Vagina (tissue), 2 donors: ENCODE measurements around the gene PSMD8. TPM values are rescaled to one million over a fixed set of nuclear protein-coding genes. Genes with fewer than 3 reads are reported as not detected.

Source experiments
- DNase-seq, 2 donors: peaks; one replicate each; pipeline ENCODE4 v3.0.0-alpha.2; 2017; ENCODE audit errors: extremely low spot score in 2 of 2
- H3K27ac ChIP-seq: fragments of 200-600 bp; sonication (generic); one replicate; pipeline ENCODE4 v1.5.1; 2019
- H3K27me3 ChIP-seq: fragments of 200-600 bp; sonication (generic); one replicate; pipeline ENCODE4 v1.5.1; 2019
- H3K36me3 ChIP-seq, 2 donors: fragments of 200-600 bp; sonication (generic); one replicate each; pipeline ENCODE4 v1.5.1; 2017 to 2019
- H3K4me1 ChIP-seq: fragments of 200-600 bp; sonication (generic); one replicate; pipeline ENCODE4 v1.5.1; 2019
- H3K4me3 ChIP-seq, 2 donors: fragments of 200-600 bp; sonication (generic); 1 replicate in 1 of 2; 2 replicates in 1 of 2; pipeline ENCODE4 v1.5.1; 2016 to 2019
- H3K9me3 ChIP-seq: fragments of 200-600 bp; sonication (generic); one replicate; pipeline ENCODE4 v1.5.1; 2019
- POLR2A ChIP-seq, 2 donors: fragments of 450-650 bp; IDR thresholded peaks; one replicate each; pipeline ENCODE4 v1.6.1; 2017; ENCODE audit warnings: antibody characterized with exemption in 2 of 2, mild to moderate bottlenecking in 2 of 2, moderate library complexity in 2 of 2
- POLR2AphosphoS5 ChIP-seq, 2 donors: sonication (generic); formaldehyde crosslinking; IDR thresholded peaks; one replicate each; pipeline ENCODE4 v1.9.0; 2017; ENCODE audit warnings: antibody characterized with exemption in 2 of 2, mild to moderate bottlenecking in 2 of 2, low read depth in 1 of 2; ENCODE audit not compliant: insufficient read depth in 1 of 2
- intact Hi-C: fragments of 100-400 bp; cut with DNase I; formaldehyde crosslinking; loops from one replicate; pipeline ENCODE4 v1.15.1; 2023
- total RNA-seq: library from RNA; depleted of rRNA; stranded (reverse); fragments of >200 nt; gene quantifications from one replicate; pipeline ENCODE4 v1.2.3, GENCODE V29; 2016
- TF ChIP-seq, protein P1 (sequence below), 3 experiments: fragments of 450-650 bp in 2 of 3; fragments of 200-600 bp in 1 of 3; sonication (generic) in 1 of 3; IDR thresholded peaks; one replicate each; pipeline ENCODE4 v1.5.1; 2017 to 2019; ENCODE audit warnings: antibody characterized with exemption in 3 of 3, mild to moderate bottlenecking in 2 of 3, moderate library complexity in 2 of 3

Gene PSMD8
- total RNA-seq, 1 donor from 2014 or later: 169 TPM

DNA sequence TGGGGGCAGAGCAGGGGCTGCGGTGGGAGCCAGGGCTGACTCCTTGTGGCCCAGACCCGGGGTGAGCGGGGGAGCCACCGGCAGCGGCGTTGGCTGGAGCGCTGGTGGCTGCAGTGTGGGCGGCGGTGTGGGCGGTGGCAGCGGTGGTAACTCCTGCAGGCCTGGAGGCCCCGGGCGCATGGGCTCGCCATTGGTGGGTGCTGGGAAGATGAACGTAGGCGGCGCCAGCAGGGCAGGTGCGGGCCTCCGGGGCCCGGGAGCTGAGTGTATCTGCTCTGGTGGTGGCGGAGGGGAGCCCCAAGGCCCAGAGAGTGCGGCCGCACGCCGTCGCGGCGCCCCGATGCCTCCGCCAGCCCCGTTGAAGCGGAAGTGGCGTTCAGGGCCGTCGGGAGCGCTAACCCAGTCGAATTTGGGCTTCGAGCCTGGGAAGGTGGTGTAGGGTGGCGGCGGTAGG lies 11.5 kb downstream of the PSMD8 start:
- H3K27me3 ChIP-seq: no peaks in the 10 kb centered on the region
- TF ChIP-seq POLR2A (IDR thresholded peaks at IDR 0.05): no peak
- TF ChIP-seq, protein P1, sequence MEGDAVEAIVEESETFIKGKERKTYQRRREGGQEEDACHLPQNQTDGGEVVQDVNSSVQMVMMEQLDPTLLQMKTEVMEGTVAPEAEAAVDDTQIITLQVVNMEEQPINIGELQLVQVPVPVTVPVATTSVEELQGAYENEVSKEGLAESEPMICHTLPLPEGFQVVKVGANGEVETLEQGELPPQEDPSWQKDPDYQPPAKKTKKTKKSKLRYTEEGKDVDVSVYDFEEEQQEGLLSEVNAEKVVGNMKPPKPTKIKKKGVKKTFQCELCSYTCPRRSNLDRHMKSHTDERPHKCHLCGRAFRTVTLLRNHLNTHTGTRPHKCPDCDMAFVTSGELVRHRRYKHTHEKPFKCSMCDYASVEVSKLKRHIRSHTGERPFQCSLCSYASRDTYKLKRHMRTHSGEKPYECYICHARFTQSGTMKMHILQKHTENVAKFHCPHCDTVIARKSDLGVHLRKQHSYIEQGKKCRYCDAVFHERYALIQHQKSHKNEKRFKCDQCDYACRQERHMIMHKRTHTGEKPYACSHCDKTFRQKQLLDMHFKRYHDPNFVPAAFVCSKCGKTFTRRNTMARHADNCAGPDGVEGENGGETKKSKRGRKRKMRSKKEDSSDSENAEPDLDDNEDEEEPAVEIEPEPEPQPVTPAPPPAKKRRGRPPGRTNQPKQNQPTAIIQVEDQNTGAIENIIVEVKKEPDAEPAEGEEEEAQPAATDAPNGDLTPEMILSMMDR (IDR thresholded peaks at IDR 0.05): no peak
- TF ChIP-seq POLR2AphosphoS5 (IDR thresholded peaks at IDR 0.05; ENCODE audit: insufficient read depth in 1 of 2, low read depth in 1 of 2): no peak
- no peak for DNase-seq
- intact Hi-C loops: no loop called here
- peaks cover 39% of the 10 kb centered on the region for H3K4me1 ChIP-seq
- no peaks in the 10 kb centered on the region for H3K9me3 ChIP-seq
- H3K27ac ChIP-seq: no peak overlapping the region
- H3K4me3 ChIP-seq: no peak overlapping the region
- H3K36me3 ChIP-seq: peaks cover 0 to 36% of the 10 kb centered on the region in 2 donors

GRCh38 chr19:38386300-38386970 lies 12.1 kb downstream of the PSMD8 start:
- TF ChIP-seq, protein P1 (IDR thresholded peaks at IDR 0.05): no peak
- TF ChIP-seq POLR2AphosphoS5 (IDR thresholded peaks at IDR 0.05; ENCODE audit: insufficient read depth in 1 of 2, low read depth in 1 of 2) (no peak), POLR2A (IDR thresholded peaks at IDR 0.05) (no peak)
- H3K27ac ChIP-seq: no peak overlapping the region
- H3K4me1 ChIP-seq: peaks cover 39% of the 10 kb centered on the region
- no peaks in the 10 kb centered on the region for H3K9me3 ChIP-seq
- intact Hi-C loops: no loop called here
- H3K36me3 ChIP-seq: peaks cover 0 to 30% of the 10 kb centered on the region in 2 donors
- DNase-seq: no peak
- H3K4me3 ChIP-seq: peak overlapping the region in 1 of 2 donors; percentile 56
- no peaks in the 10 kb centered on the region for H3K27me3 ChIP-seq

DNA sequence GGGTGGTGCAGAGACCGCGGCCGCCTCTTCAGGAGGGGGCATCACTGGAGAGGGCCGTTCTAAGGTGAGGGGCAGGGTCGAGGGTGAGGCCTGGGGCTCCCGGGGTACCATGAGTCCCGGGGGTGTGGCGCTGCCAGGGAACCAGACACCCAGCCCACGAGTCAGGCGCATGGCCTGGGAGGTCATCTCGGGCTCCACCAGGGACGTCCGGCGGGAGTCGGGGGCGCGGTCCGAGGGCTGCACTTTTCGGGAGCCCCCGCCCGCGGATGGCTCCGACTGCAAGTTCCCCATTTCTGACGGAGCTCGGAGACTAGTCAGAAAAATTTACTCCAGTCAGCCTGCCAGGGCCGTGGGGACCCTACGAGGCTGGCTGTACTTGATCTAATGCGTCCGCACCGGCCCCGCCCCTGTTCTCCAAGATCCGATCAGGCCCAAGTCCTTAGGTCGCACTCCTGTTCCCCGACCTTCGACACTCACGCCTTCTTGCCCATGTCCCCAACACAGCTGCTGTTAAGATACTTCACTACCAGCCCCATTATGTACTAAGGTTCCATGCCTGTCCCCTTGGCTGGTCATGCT lies 12.7 kb downstream of the PSMD8 start:
- H3K4me1 ChIP-seq: peaks cover 39% of the 10 kb centered on the region
- intact Hi-C loops: no loop called here
- H3K4me3 ChIP-seq: peak overlapping the region; percentile 40 to 56
- TF ChIP-seq, protein P1 (IDR thresholded peaks at IDR 0.05): no peak
- no peak for TF ChIP-seq POLR2A (IDR thresholded peaks at IDR 0.05)
- TF ChIP-seq POLR2AphosphoS5 (IDR thresholded peaks at IDR 0.05; ENCODE audit: insufficient read depth in 1 of 2, low read depth in 1 of 2): no peak
- no peak overlapping the region for H3K27ac ChIP-seq
- no peak for DNase-seq
- H3K27me3 ChIP-seq: no peaks in the 10 kb centered on the region
- H3K36me3 ChIP-seq: peaks cover 0 to 24% of the 10 kb centered on the region in 2 donors
- no peaks in the 10 kb centered on the region for H3K9me3 ChIP-seq

DNA sequence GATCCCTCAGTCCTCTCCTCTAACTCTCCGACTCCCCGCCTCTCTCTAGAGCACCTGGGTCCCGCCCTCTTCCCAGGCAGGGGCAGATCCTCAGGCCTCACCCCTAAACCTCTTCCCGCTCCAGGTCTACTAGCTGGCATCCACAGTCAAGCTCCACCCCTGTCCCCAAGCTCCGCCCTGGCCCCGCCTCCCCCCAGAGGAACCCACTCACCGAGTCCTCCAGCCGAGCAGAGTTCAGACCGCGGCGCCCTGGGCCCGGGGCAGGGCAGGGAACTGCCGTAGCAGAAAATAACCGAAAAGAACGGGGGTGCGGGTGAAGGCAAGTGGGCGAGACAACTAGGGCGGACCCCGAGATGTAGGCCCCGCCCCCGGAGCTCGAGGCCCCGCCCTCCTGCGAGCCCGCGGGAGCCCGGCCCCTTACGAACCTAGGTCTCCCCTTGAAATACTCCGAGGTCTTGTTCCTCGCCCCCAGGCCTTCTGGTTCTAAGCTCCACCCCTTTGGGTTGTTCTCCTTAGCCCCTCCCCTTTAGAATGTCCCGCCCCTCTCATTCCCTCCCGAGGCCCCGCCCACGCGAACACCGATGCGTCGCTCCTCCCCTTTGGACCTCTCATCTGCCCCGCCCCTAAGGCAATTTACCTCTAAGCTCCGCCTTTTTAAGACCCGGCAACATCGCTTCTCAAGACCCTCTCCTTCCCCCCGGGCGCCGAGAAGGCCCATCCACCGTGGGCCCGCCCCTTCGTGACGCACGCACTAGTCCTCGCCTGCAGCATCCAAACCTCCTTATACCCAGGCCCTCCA lies 13.4 kb downstream of the PSMD8 start, which contains the start of gene GGN:
Gene GGN, minus strand, starts transcription at position 485 of the 799 bp plus-strand sequence. CDS start 773 bp downstream, outside the sequence.
- intact Hi-C loops: no loop called here
- Histone ChIP-seq H3K4me3 (peak within 1 kb of the TSS; percentile 40 to 56), H3K27me3 (no peaks in the 10 kb centered on the region), H3K9me3 (no peaks in the 10 kb centered on the region), H3K36me3 (peaks cover 0 to 17% of the 10 kb centered on the region in 2 donors), H3K27ac (peak within 1 kb of the TSS; percentile 73), H3K4me1 (peaks cover 39% of the 10 kb centered on the region)
- peak in 1 of 2 donors; percentile 90 for DNase-seq
- TF ChIP-seq, protein P1 (IDR thresholded peaks at IDR 0.05): no peak
- peak in 1 of 2 donors; percentile 68 for TF ChIP-seq POLR2AphosphoS5 (IDR thresholded peaks at IDR 0.05; ENCODE audit: insufficient read depth in 1 of 2, low read depth in 1 of 2)
- TF ChIP-seq POLR2A (IDR thresholded peaks at IDR 0.05): no peak
